Measurements from ENCODE around the gene MGAT4C.
"Not testable (repeated sequence)": the region's sequence is repeated elsewhere in the genome, so short reads cannot be mapped to it uniquely, and the experiment has no call there.

The MGAT4C gene

DNA sequence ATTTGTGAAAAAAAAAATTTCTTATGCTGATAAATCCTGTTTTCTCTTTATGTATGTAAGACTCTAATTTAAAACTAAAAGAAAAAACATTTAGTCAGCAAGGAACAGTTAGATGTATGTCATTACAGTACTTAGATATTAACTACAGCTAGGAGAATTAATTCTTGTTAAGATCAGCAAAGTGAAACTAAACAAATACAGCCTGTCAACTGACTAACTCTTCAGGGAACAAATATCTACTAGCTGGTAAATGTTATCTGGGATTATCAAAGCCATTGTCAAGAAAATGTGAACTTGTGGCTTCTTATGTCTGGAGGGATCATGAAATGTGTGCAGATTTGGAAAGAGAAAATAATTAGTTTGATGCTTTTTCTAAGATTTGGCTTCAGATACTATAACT is 27.5 kb downstream of the MGAT4C start:
- no peak for DNase-seq

DNA sequence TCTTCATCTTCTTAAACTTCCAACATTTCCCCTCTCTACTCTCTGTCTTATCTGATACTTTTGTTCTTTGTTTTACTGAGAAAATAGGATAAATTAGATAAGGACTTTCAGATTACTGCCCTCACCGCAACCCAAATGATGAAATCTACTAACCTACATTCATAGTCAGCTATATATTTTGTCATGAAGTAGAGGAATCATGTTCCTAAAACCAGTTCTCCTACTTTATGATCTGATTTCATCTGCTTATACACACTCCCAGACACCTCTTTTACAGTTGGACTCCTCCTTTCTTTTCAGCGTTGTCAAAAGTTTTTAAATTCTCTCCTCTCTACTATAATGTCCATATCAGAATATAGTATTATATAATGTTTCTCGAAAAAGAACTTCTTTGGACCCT is 29.7 kb downstream of the MGAT4C start:
- DNase-seq: no peak

DNA sequence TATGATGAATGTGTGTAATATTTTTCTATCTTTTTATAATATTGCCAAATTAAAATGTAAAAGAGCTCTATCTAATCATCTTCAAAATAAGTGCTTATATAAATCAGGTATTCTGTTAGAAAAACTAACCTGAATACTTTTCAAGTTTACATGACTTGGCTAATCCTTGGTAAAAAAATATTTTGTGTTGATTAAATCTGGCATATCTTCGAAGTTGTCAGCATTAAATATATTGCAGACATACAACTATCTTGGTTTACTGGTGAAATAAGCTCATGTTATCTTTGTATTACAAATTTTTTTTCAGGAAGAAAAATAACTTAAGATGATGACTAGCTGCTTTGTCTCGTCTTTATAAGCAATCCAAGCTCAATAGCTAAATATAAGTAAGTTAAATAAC is 39.6 kb downstream of the MGAT4C start:
- no peak for DNase-seq

DNA sequence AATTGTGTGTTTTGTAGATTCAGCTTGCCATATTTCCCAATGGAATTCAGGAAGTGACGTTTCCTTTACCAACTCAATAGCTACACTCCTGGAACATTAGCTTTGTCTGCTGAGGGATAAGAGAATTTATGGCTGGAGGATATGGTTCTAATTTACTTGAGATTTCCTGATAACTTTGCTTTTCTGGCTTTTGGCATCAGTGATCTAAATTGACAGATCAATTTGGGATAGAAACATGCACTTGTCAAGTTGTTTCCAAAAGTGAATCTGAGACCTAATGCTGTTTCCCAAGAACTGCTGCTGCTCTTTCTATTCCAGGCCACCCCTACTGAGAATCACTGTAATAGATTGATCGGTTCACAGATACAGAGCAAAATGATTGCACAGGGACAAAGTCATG is 43.2 kb downstream of the MGAT4C start:
- DNase-seq: no peak

DNA sequence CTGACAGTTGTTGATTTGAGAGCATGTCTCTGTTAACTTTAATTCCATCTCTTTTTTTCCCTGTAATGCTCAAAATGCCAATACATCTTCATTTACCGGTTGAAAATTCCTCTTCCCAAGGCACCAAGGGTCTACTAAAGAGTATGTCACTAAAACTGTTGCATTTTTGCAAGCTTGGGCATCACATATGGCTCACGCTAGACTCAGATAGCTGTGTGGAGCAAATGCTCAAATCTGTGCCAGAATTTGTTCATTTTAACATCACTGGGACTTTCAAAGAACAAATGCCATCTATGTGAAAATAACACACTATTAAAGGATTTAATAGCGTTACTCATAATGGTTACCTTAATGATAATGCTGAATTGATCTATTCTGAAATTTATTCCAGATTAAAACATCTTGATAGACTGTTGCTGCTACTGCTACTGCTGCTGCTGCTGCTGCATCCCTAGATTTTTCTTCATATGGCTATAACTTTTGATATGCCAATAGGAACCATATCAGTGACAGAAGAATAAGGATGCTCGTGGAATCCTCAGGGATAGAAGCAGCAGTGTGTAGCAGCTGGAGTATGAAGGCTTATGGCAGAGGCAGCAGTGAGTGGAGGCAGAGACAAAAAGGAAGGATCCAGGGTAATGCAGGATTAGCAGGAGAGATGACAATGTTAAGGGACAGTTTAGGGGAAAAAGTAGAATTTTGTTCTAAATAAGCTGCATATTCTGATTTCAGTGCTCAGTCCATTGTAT is 57.3 kb downstream of the MGAT4C start:
- no peak for DNase-seq

DNA sequence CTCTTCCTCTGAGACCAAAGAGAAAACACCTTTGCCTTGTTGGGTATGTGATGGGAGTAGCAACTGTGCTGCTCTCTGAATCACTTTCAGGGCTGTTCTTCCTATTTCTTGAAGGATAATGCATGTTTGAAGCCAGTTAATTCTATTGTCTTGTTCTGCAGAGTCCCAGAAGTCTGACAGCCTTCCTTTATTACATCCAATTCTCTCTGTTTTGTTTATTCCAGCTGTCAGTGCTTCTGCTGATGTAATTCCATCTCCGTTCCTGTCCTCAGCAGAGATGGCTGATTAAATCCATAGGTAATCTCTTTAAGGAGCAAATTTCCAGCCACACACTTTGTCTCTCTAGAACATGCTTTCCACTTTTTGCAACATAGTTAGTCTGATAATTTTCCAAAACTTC is 59.7 kb downstream of the MGAT4C start:
- no peak for DNase-seq

- no peak for DNase-seq
These were observed 61.5 kb downstream of the MGAT4C start for GRCh38 chr12:86194721-86195120.

DNA sequence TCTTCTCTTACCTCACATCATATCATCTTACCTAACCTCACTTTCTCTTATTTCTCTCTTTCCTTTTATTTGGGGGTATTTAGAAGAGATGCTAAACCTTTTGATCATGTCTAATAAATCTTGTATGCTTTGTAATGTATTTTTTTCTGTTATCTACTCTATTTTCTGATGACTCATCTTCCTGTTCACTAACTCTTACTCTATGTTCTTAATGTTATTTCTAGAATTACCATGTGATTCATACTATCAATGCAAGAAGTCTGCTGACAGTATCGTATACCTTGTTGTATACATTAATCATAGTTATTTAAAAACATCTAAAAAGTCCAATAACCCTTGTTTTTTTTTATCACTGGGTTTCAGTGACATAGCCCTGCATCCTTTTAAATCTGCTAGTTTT is 62.3 kb downstream of the MGAT4C start:
- no peak for DNase-seq

DNA sequence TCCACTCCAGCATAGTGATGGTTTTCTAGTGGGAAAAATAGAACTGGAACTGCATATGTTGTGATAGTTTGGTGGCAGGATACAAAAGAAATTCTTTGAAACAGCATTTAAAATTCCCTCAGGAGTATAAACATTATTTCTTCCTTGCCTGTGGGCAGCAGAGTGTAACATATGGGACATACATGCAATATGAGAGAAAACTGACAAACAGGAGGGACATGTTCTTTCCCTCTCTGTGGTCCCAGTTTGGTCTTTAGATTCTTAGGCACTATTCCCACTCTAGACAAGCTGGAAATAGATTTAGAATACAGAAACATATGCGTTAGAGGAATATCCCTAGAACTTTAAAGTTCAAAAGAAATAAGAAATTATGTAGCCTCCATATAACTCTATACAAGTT is 68.0 kb downstream of the MGAT4C start:
- no peak for DNase-seq

DNA sequence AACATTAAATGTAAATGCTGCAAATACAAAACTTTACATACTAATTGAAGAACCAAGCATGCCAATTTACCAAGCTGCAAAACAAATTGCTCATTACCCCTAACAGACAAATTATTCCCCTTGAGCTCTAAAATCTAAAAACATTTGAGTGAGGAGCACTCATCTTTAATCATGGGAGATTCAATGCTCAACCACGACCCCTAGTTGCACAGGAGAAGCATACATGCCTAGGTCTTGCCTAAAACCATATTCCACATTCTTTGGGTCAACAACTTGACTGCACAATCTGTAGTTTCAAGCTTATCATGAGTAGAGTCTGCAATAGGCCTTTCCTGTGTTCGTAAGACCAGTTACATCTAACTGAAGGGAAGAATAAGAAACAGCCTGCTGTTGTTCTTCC is 69.7 kb downstream of the MGAT4C start:
- no peak for DNase-seq

GRCh38 chr12:86179855-86180254 is 76.3 kb downstream of the MGAT4C start:
- no peak for DNase-seq

- DNase-seq: no peak
These were observed 82.0 kb downstream of the MGAT4C start for GRCh38 chr12:86174188-86174587.

DNA sequence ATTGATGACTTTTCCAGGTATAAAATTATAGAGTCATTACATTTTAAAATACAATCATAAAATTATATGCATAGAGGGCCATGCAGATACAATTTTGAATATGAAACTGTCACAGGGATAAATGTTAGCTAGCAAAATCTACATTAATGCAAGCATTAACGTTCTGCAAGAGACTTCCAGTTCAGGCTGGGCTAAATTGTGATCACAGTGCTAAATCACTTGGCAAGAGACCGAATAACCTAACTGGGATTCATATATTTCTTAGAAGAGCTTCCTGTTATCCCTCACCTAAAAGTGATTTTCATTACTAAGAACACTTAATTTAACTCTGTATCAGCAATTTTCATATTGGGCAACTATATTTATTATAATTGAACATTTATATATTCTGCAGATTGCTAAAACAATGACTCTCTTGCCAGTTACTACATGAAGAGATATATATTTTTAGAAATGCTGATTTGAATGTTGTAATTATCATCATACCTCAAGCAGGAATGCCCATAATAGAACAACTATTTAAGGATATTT is 83.2 kb downstream of the MGAT4C start:
- no peak for DNase-seq

- DNase-seq: no peak
These were observed 86.1 kb downstream of the MGAT4C start for GRCh38 chr12:86170051-86170450.

GRCh38 chr12:86158956-86159355 is 97.2 kb downstream of the MGAT4C start:
- DNase-seq: no peak

GRCh38 chr12:86154620-86155019 is 101.6 kb downstream of the MGAT4C start:
- DNase-seq: no peak

DNA sequence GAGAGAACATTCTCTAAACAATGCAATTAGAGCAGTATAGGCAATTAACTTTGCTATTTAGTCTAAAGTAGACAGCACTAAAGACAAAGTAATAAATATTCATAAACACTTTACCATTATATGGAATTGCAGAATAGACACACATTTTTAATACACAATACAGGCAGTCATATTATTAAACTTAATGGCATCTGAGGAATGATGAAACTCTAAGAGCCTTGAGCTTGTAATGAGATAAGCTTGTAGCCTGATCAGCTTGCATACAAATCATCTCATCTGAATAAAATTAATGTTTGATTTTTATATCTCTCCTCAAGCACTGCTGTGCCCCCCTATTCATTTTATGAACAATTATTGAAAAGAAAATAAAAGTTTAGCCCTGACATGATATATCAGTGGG is 107.6 kb downstream of the MGAT4C start:
- DNase-seq: no peak

DNA sequence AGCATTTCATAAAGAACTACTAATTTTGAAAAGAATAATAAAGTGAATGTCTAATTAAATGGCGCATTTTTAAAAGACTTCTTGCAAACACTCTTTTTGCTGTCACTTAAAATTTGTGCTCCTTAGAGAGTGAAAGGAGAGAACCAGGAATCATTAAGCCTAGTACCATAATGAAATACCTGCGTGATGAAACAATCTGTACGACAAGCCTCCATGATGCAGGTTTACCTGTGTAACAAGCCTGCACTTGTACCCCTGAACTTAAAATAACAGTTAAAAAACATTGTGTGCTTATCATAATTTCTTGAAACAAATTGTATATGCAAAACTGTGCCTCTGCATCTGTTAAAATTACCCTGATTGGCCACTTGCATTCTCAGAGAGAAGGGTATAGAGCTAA is 108.1 kb downstream of the MGAT4C start:
- no peak for DNase-seq

DNA sequence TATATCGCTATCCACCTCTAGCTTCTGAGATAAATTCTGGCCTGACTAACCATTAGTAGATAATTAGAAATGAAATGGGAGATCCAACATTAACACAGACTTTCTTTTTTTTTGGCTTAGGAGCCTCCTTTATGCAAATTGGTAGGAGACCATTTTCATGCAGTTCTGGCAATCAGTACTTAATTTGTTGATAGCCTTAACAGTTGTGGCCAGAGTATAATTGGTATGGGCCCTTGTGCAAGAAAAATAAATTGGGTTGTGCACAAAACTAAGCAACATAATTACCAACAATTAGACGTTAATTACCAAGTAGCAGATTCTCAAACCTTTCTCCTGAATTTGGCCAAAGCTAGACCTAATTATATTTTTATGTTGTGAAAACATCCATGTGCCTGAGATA is 111.0 kb downstream of the MGAT4C start:
- no peak for DNase-seq

DNA sequence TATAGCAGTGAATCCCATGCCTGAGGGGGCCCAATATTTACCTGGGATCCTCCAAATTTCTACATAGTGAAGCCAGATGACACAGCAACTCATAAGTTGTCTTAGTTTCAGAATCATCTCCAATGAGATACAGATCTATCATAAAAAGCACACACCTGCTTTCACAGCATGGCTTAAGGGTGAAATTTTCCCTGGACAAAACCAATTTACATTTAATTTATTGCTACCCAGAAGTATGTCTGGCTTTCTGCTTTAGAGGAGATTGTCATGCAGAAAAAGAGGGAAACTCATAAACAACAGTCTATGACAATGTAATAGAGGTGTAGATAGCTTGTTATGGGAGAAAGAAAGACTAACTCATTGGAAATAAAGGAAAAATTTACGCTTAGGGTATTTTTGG is 113.0 kb downstream of the MGAT4C start:
- no peak for DNase-seq

- no peak for DNase-seq
These were observed 116.5 kb downstream of the MGAT4C start for GRCh38 chr12:86139671-86140070.

DNA sequence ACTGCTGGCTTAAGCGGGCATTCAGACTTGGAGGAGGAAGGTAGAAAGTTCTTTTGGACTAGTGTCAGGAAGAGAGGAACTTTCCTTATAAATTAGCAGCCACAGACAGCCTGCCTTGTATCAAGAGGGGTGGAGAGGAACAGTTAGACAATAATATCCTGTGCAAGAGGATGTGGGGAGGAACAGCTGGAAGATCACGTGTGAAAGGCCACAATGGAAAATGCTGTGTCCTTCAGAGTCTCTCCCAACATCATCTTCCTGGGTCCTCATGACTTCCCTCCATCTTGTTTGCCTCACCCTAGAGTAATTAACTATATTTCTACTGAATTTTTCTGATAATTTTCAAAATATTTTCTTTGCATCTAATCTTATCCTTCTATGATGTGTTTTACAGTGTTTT is 117.4 kb downstream of the MGAT4C start:
- DNase-seq: no peak

DNA sequence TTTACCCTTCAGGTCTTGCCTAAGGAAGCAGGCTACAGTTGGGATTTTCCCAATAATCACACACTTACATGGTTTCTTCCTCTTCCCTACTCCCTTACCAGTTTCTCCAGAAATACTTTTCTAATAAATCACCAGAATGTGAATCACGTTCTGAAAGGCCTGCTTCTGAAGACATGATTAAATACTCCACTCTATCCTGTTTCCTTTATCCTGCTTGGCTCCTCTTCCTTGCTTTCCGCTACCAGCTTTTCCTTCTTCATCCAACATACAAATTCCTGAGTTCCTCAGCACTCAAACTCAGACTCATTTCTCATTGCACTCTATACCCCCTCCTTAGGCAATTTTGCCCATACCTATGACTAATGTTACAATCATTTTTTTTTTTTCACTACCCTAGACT is 118.3 kb downstream of the MGAT4C start:
- DNase-seq: no peak

GRCh38 chr12:86134561-86134960 is 121.6 kb downstream of the MGAT4C start:
- DNase-seq: no peak

DNA sequence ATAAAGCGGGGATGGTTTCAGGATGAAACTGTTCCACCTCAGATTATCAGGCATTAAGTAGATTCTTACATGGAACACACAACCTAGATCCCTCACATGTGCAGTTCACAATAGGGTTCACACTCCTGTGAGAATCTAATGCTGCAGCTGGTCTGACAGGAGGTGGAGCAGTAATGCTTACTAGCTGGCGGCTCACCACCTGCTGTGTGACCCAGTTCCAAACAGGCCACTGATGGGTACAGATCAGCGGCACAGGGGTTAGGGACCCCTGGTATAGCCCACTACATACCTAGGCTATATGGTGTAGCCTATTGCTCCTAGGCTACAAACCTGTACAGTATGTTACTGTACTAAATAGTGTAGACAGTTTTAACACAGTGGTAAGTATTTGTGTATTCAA is 129.3 kb downstream of the MGAT4C start:
- not testable (repeated sequence) for DNase-seq
